ENCODE results near the gene RSU1. TPM values are rescaled to one million over a fixed set of nuclear protein-coding genes. Genes with fewer than 3 reads are reported as not detected.

Gene RSU1
- total RNA-seq, 1 donor from 2014 or later, result 142 TPM

- no peaks in the 10 kb centered on the region for H3K27me3 ChIP-seq (ENCODE audit: insufficient read depth, low read length)
- H3K27me3 Mint-ChIP-seq (ENCODE audit: low read depth, unreplicated experiment), result no peaks in the 10 kb centered on the region
- H3K9ac ChIP-seq (ENCODE audit: low read length), result no peak overlapping the region
- no peaks in the 10 kb centered on the region for H3K4me1 Mint-ChIP-seq (ENCODE audit: low read depth, unreplicated experiment)
- peaks cover 3% of the 10 kb centered on the region for H3K9me3 ChIP-seq (ENCODE audit: insufficient read depth, low read depth, low read length)
- no peak overlapping the region for H3K4me3 ChIP-seq (ENCODE audit: insufficient read depth, low read depth, low read length)
- DNase-seq (ENCODE audit: low read depth) (no peak), FAIRE-seq (no peak)
- no peaks in the 10 kb centered on the region for H3K4me1 ChIP-seq (ENCODE audit: insufficient read depth, low read length)
- H3K79me2 ChIP-seq (ENCODE audit: insufficient read depth, low read length), result no peaks in the 10 kb centered on the region
- no peak for TF ChIP-seq EZH2 (IDR thresholded peaks at IDR 0.05; ENCODE audit: insufficient read depth, low read length)
- TF ChIP-seq CTCF (IDR thresholded peaks at IDR 0.05; ENCODE audit: insufficient read depth, low read depth, low read length), result no peak
- no peak overlapping the region for H2AFZ ChIP-seq (ENCODE audit: low read depth, low read length)
- H3K27ac Mint-ChIP-seq (ENCODE audit: unreplicated experiment), result no peak overlapping the region
- H3K36me3 ChIP-seq (ENCODE audit: insufficient read depth, low read length), result no peaks in the 10 kb centered on the region
- no peak overlapping the region for H3K4me3 Mint-ChIP-seq (ENCODE audit: unreplicated experiment)
- H3K27ac ChIP-seq (ENCODE audit: low read depth, low read length), result no peak overlapping the region
- H3K4me2 ChIP-seq (ENCODE audit: low read length), result no peak overlapping the region
- no peaks in the 10 kb centered on the region for H3K9me3 Mint-ChIP-seq (ENCODE audit: unreplicated experiment)
- peaks cover 10% of the 10 kb centered on the region for H3K36me3 Mint-ChIP-seq (ENCODE audit: low read depth, unreplicated experiment)
- peaks cover 29% of the 10 kb centered on the region for H4K20me1 ChIP-seq (ENCODE audit: insufficient read depth, low read length)
Observed at GRCh38 chr10:16699435-16700057, 117.7 kb downstream of the RSU1 start.

GRCh38 chr10:16698461-16698860 is 118.8 kb downstream of the RSU1 start:
- FAIRE-seq (no peak), DNase-seq (ENCODE audit: low read depth) (no peak)
- no peak for TF ChIP-seq EZH2 (IDR thresholded peaks at IDR 0.05; ENCODE audit: insufficient read depth, low read length)
- no peak for TF ChIP-seq CTCF (IDR thresholded peaks at IDR 0.05; ENCODE audit: insufficient read depth, low read depth, low read length)
- H3K27ac Mint-ChIP-seq (ENCODE audit: unreplicated experiment), result no peak overlapping the region
- Histone ChIP-seq H2AFZ (ENCODE audit: low read depth, low read length) (no peak overlapping the region), H3K27ac (ENCODE audit: low read depth, low read length) (no peak overlapping the region), H3K36me3 (ENCODE audit: insufficient read depth, low read length) (no peaks in the 10 kb centered on the region), H3K4me1 (ENCODE audit: insufficient read depth, low read length) (no peaks in the 10 kb centered on the region), H3K9me3 (ENCODE audit: insufficient read depth, low read depth, low read length) (peaks cover 3% of the 10 kb centered on the region), H3K4me2 (ENCODE audit: low read length) (no peak overlapping the region), H4K20me1 (ENCODE audit: insufficient read depth, low read length) (peaks cover 30% of the 10 kb centered on the region), H3K9ac (ENCODE audit: low read length) (no peak overlapping the region), H3K79me2 (ENCODE audit: insufficient read depth, low read length) (no peaks in the 10 kb centered on the region), H3K27me3 (ENCODE audit: insufficient read depth, low read length) (no peaks in the 10 kb centered on the region), H3K4me3 (ENCODE audit: insufficient read depth, low read depth, low read length) (no peak overlapping the region)
- H3K36me3 Mint-ChIP-seq (ENCODE audit: low read depth, unreplicated experiment), result peaks cover 11% of the 10 kb centered on the region
- no peaks in the 10 kb centered on the region for H3K4me1 Mint-ChIP-seq (ENCODE audit: low read depth, unreplicated experiment)
- H3K4me3 Mint-ChIP-seq (ENCODE audit: unreplicated experiment), result no peak overlapping the region
- H3K27me3 Mint-ChIP-seq (ENCODE audit: low read depth, unreplicated experiment), result no peaks in the 10 kb centered on the region
- no peaks in the 10 kb centered on the region for H3K9me3 Mint-ChIP-seq (ENCODE audit: unreplicated experiment)

GRCh38 chr10:16690417-16690816 is 126.8 kb downstream of the RSU1 start:
- Histone ChIP-seq H3K9ac (ENCODE audit: low read length) (no peak overlapping the region), H3K4me1 (ENCODE audit: insufficient read depth, low read length) (no peaks in the 10 kb centered on the region), H3K79me2 (ENCODE audit: insufficient read depth, low read length) (no peaks in the 10 kb centered on the region), H3K27me3 (ENCODE audit: insufficient read depth, low read length) (no peaks in the 10 kb centered on the region), H3K4me3 (ENCODE audit: insufficient read depth, low read depth, low read length) (no peak overlapping the region), H3K9me3 (ENCODE audit: insufficient read depth, low read depth, low read length) (no peaks in the 10 kb centered on the region), H3K4me2 (ENCODE audit: low read length) (no peak overlapping the region), H2AFZ (ENCODE audit: low read depth, low read length) (no peak overlapping the region), H3K27ac (ENCODE audit: low read depth, low read length) (no peak overlapping the region), H4K20me1 (ENCODE audit: insufficient read depth, low read length) (peaks cover 32% of the 10 kb centered on the region), H3K36me3 (ENCODE audit: insufficient read depth, low read length) (no peaks in the 10 kb centered on the region)
- TF ChIP-seq EZH2 (IDR thresholded peaks at IDR 0.05; ENCODE audit: insufficient read depth, low read length) (no peak), CTCF (IDR thresholded peaks at IDR 0.05; ENCODE audit: insufficient read depth, low read depth, low read length) (no peak)
- Mint-ChIP-seq H3K9me3 (ENCODE audit: unreplicated experiment) (no peaks in the 10 kb centered on the region), H3K4me1 (ENCODE audit: low read depth, unreplicated experiment) (peaks cover 6% of the 10 kb centered on the region), H3K36me3 (ENCODE audit: low read depth, unreplicated experiment) (peaks cover 8% of the 10 kb centered on the region), H3K27ac (ENCODE audit: unreplicated experiment) (no peak overlapping the region), H3K4me3 (ENCODE audit: unreplicated experiment) (no peak overlapping the region), H3K27me3 (ENCODE audit: low read depth, unreplicated experiment) (no peaks in the 10 kb centered on the region)
- no peak for FAIRE-seq
- DNase-seq (ENCODE audit: low read depth), result no peak

Measured in astrocyte (in vitro differentiated cells and primary cell).